IMR-90 (cell line): Measurements from ENCODE around the gene GMCL1. TPM values are rescaled to one million over a fixed set of nuclear protein-coding genes. Genes with fewer than 3 reads are reported as not detected.
"Not testable (repeated sequence)": the region's sequence is repeated elsewhere in the genome, so short reads cannot be mapped to it uniquely, and the experiment has no call there.

ENCODE experiments used
- ATAC-seq: fragments of 200-7000 bp; cut with Tn5 transposase; 2 replicates; pipeline ENCODE4 v1.9.1; 2020; ENCODE audit warnings: low read depth, mild to moderate bottlenecking, moderate library complexity
- BruUV-seq: library from RNA; stranded (reverse); fragments of 400-500 nt; replicated peaks from 2 replicates; lab custom pipeline; 2021; lab: Mats Ljungman, UMichigan
- CTCF ChIA-PET: fragments of 300-600 bp; formaldehyde crosslinking; extraction: SDS; loops from one replicate; lab custom pipeline; 2021; ENCODE audit warnings: antibody characterized with exemption; lab: Yijun Ruan, JAX
- POLR2A ChIA-PET: fragments of 300-600 bp; sonication (Branson Sonifier 250); formaldehyde crosslinking; loops from one replicate; lab custom pipeline; 2022; ENCODE audit warnings: antibody characterized with exemption; ENCODE audit not compliant: unreplicated experiment; lab: Charles Lee
- DNase-seq: peaks from one replicate; pipeline ENCODE4 v3.0.0; 2013
- H2AFZ ChIP-seq: replicated peaks from 2 replicates; pipeline ENCODE3; 2013; ENCODE audit warnings: low read length, mild to moderate bottlenecking; ENCODE audit not compliant: poor library complexity
- H2AK5ac ChIP-seq: 2 replicates; pipeline ENCODE4 v1.6.1; 2013; ENCODE audit warnings: low read depth, low read length, inconsistent platforms
- H2AK9ac ChIP-seq: replicated peaks from 2 replicates; pipeline ENCODE3; 2013; ENCODE audit warnings: mild to moderate bottlenecking, low read depth, low read length, moderate library complexity; ENCODE audit not compliant: poor library complexity
- H2BK120ac ChIP-seq: 2 replicates; pipeline ENCODE4 v1.6.1; 2013; ENCODE audit warnings: low read depth, low read length, inconsistent platforms
- H2BK15ac ChIP-seq: 3 replicates; pipeline ENCODE4 v1.6.1; 2013; ENCODE audit warnings: low read depth, low read length, inconsistent platforms
- H2BK20ac ChIP-seq: 2 replicates; pipeline ENCODE4 v1.6.1; 2013; ENCODE audit warnings: low read depth, mild to moderate bottlenecking, inconsistent platforms, low read length, moderate library complexity
- H2BK5ac ChIP-seq: 2 replicates; pipeline ENCODE4 v1.6.1; 2013; ENCODE audit warnings: mild to moderate bottlenecking, low read depth, low read length, inconsistent platforms; ENCODE audit not compliant: poor library complexity, severe bottlenecking
- H3K14ac ChIP-seq: replicated peaks from 2 replicates; pipeline ENCODE4 v1.6.1; 2013; ENCODE audit warnings: low read depth, low read length, inconsistent platforms
- H3K18ac ChIP-seq: 2 replicates; pipeline ENCODE4 v1.6.1; 2013; ENCODE audit warnings: low read depth, low read length, control low read depth
- H3K23ac ChIP-seq: 2 replicates; pipeline ENCODE4 v1.6.1; 2013; ENCODE audit warnings: low read depth, low read length, inconsistent platforms
- H3K27ac ChIP-seq: 2 replicates; pipeline ENCODE4 v1.5.1; 2013; ENCODE audit warnings: mild to moderate bottlenecking, control low read depth, low read length; ENCODE audit not compliant: insufficient read depth
- H3K27me3 ChIP-seq: 2 replicates; pipeline ENCODE4 v1.6.1; 2013; ENCODE audit warnings: low read length; ENCODE audit not compliant: control insufficient read depth, insufficient read depth
- H3K36me3 ChIP-seq: 2 replicates; pipeline ENCODE4 v1.6.1; 2013; ENCODE audit warnings: low read length, mixed read lengths; ENCODE audit not compliant: control insufficient read depth, insufficient read depth
- H3K4ac ChIP-seq: 2 replicates; pipeline ENCODE4 v1.6.1; 2013; ENCODE audit warnings: low read depth, low read length, inconsistent platforms
- H3K4me1 ChIP-seq: 2 replicates; pipeline ENCODE4 v1.6.1; 2013; ENCODE audit warnings: low read length, mixed read lengths; ENCODE audit not compliant: control insufficient read depth, insufficient read depth
- H3K4me2 ChIP-seq: 2 replicates; pipeline ENCODE4 v1.6.1; 2013; ENCODE audit warnings: low read depth, mild to moderate bottlenecking, control low read depth, low read length, moderate library complexity
- H3K4me3 ChIP-seq: 2 replicates; pipeline ENCODE4 v1.5.1; 2013; ENCODE audit warnings: low read depth, mild to moderate bottlenecking, control low read depth, low read length, moderate library complexity; ENCODE audit not compliant: insufficient read depth
- H3K56ac ChIP-seq: 2 replicates; pipeline ENCODE4 v1.6.1; 2013; ENCODE audit warnings: low read length, inconsistent platforms; ENCODE audit not compliant: insufficient read depth; ENCODE audit errors: extremely low read depth
- H3K79me1 ChIP-seq, 2 experiments: 2 replicates each; pipeline ENCODE4 v1.6.1; 2013; ENCODE audit warnings: low read length in 2 of 2, inconsistent platforms in 1 of 2, low read depth in 1 of 2
- H3K9ac ChIP-seq: 2 replicates; pipeline ENCODE4 v1.6.1; 2013; ENCODE audit warnings: low read depth, low read length, control low read depth
- H3K9me1 ChIP-seq: 2 replicates; pipeline ENCODE4 v1.6.1; 2013; ENCODE audit warnings: low read length, inconsistent platforms; ENCODE audit not compliant: insufficient read depth
- H3K9me3 ChIP-seq: 2 replicates; pipeline ENCODE4 v1.6.1; 2013; ENCODE audit warnings: low read length; ENCODE audit not compliant: control insufficient read depth, insufficient read depth
- H4K20me1 ChIP-seq: 2 replicates; pipeline ENCODE4 v1.6.1; 2013; ENCODE audit warnings: low read length, inconsistent platforms; ENCODE audit not compliant: insufficient read depth
- H4K5ac ChIP-seq: 2 replicates; pipeline ENCODE4 v1.6.1; 2013; ENCODE audit warnings: mild to moderate bottlenecking, low read depth, low read length, control low read depth
- H4K8ac ChIP-seq, 2 experiments: 2 replicates each; pipeline ENCODE4 v1.6.1; 2013; ENCODE audit warnings: low read depth in 2 of 2, low read length in 2 of 2, control low read depth in 1 of 2, inconsistent platforms in 1 of 2
- H4K91ac ChIP-seq: 2 replicates; pipeline ENCODE4 v1.6.1; 2013; ENCODE audit warnings: low read depth, low read length, inconsistent platforms; ENCODE audit not compliant: insufficient read depth
- CHD1 ChIP-seq: IDR thresholded peaks from 2 replicates; pipeline ENCODE4 v1.6.1; 2012; ENCODE audit warnings: low read depth, low read length, improper control_type of control experiment
- WGBS, 2 experiments: methylation state at CpG; one replicate each; pipeline versions ENCODE4 v1.1.5 to v1.1.7; 2013; ENCODE audit warnings: missing lambda C conversion rate in 2 of 2; ENCODE audit not compliant: insufficient read length in 1 of 2; ENCODE audit errors: extremely low coverage in 2 of 2; 5-methylcytosine and 5-hydroxymethylcytosine counted together
- dilution Hi-C: fragments of 300-500 bp; cut with HindIII; formaldehyde crosslinking; loops from one replicate; pipeline ENCODE4 v1.14.3; 2018; ENCODE audit warnings: low sequenced_read_pairs; ENCODE audit not compliant: unreplicated experiment
- in situ Hi-C: fragments of 300-500 bp; cut with MboI; formaldehyde crosslinking; loops from 3 replicates; pipeline ENCODE4 v1.14.3; 2019; ENCODE audit warnings: low sequenced_read_pairs, inconsistent platforms, mixed read lengths
- intact Hi-C: fragments of 100-400 bp; cut with micrococcal nuclease; formaldehyde crosslinking; loops from 2 replicates; pipeline ENCODE4 v1.10.0; 2022
- polyA plus RNA-seq, 3 experiments: library from polyadenylated mRNA; depleted of rRNA; stranded (reverse); fragments of >200 nt; gene quantifications; 2 replicates each; pipeline ENCODE4 v1.2.3, GENCODE V29; 2012; ENCODE audit warnings: low replicate concordance in 1 of 3
- total RNA-seq: library from RNA; depleted of rRNA; stranded (reverse); fragments of >200 nt; gene quantifications from 2 replicates; pipeline ENCODE4 v1.2.3, GENCODE V29; 2012
- TF ChIP-seq, protein P1 (sequence below): conservative IDR thresholded peaks from 2 replicates; pipeline ENCODE4 v1.5.1; 2012; ENCODE audit warnings: mild to moderate bottlenecking, low read depth, low read length, improper control_type of control experiment

Gene GMCL1
- total and polyA plus RNA-seq, 2 of the 4 experiments (the other 2 are of a cell fraction) = 2.8 to 3.4 TPM

DNA sequence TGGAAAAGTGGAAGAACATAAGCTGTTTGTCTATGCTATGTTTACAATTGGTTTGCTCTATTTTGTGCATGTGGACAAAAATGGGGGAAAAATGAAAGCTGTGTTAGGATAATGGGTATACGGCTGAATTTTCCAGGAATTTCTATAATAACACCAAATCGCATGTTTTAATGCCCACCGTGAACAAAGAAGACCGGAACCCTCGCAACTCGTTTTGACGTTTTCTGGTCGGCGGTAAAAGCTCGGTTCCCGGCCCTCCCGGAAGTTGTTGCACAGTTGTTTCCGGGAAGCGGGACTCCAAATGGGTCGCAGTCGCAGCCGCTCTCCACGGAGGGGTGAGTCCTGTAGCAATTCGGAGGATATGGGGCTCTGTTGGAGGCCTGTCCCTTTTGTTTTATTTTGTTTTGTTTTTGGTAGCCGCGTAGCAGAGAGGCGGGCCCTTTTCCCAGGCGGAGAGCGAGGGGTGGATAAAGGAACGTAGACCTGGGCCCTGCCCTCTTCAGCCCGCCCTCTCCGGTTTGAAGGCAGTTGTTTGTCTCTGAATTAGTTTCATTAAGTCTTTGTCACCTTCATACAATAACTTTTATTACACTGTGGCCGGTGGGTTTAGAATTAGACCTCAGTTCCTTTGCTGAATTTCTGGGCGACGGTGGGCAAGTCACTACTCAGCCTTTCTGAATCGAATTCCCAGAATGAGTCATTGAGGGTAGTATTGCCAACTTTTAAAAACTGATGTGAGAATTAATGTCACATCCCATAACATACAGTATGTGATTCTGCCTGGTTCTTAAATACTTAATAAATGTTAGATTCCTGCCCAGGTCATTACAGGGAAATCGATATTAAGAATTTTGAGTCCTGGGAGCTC is 64.5 kb downstream of the GMCL1 start, which contains the start of gene SNRNP27 (continued):
- TF ChIP-seq, protein P1, sequence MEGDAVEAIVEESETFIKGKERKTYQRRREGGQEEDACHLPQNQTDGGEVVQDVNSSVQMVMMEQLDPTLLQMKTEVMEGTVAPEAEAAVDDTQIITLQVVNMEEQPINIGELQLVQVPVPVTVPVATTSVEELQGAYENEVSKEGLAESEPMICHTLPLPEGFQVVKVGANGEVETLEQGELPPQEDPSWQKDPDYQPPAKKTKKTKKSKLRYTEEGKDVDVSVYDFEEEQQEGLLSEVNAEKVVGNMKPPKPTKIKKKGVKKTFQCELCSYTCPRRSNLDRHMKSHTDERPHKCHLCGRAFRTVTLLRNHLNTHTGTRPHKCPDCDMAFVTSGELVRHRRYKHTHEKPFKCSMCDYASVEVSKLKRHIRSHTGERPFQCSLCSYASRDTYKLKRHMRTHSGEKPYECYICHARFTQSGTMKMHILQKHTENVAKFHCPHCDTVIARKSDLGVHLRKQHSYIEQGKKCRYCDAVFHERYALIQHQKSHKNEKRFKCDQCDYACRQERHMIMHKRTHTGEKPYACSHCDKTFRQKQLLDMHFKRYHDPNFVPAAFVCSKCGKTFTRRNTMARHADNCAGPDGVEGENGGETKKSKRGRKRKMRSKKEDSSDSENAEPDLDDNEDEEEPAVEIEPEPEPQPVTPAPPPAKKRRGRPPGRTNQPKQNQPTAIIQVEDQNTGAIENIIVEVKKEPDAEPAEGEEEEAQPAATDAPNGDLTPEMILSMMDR = no peak
- TF ChIP-seq CHD1 = peak; percentile 91; the same call in 1 of the 2 replicates

DNA sequence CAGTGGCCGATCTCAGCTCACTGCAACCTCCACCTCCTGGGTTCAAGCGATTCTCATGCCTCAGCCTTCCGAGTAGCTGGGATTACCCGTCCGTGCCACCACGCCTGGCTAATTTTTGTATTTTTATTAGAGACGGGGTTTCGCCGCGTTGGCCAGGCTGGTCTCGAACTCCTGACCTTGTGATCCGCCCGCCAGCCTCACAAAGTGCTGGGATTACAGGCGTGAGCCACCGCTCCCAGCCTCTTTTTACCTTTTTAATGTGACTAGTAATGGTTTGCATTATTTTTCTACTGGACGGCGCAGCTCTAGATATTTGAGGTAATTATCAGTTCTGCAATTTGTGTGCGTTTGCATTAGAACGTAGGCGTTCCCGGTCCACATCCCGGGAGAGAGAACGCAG is 65.3 kb downstream of the GMCL1 start:
- WGBS, 2 experiments = 55% methylated on average over 8 of the region's 23 CpGs; no CpG with 5 or more reads in 1 of the 2 experiments
- CTCF ChIA-PET = not testable (repeated sequence)

More for the DNA sequence above, 65.3 kb downstream of the GMCL1 start:
- H3K56ac ChIP-seq = peak overlapping the region; percentile 89; the same call in 1 of the 2 replicates
- H3K4me3 ChIP-seq = peak overlapping the region; percentile 78
- H2BK120ac ChIP-seq, ATAC-seq, H4K20me1 ChIP-seq, H2BK20ac ChIP-seq, H2BK5ac ChIP-seq, H4K91ac ChIP-seq, DNase-seq, H3K27me3 ChIP-seq, H3K36me3 ChIP-seq, H2AFZ ChIP-seq, H3K9me1 ChIP-seq, intact Hi-C loops, H3K9me3 ChIP-seq, H3K4me1 ChIP-seq, BruUV-seq, H3K4ac ChIP-seq, H2BK15ac ChIP-seq, H4K5ac ChIP-seq, H3K18ac ChIP-seq, dilution Hi-C loops, in situ Hi-C loops: not testable (repeated sequence)
- H3K9ac ChIP-seq = peak overlapping the region; percentile 90
- peaks cover 14 to 33% of the 10 kb centered on the region in 2 experiments; a peak in 2 of 4 replicates for H3K79me1 ChIP-seq
- H4K8ac ChIP-seq = peak overlapping the region in 1 of 2 experiments; percentile 97; a peak in 1 of 4 replicates
- H3K27ac ChIP-seq = peak overlapping the region; percentile 39
- peak overlapping the region; percentile 31 for H2AK9ac ChIP-seq
- H3K14ac ChIP-seq = 0 out of 2 replicates have a peak overlapping the region, but pooled peaks have one; percentile 86
- H3K23ac ChIP-seq = 0 out of 2 replicates have a peak overlapping the region, but pooled peaks have one; percentile 72
- H2AK5ac ChIP-seq = 0 out of 2 replicates have a peak overlapping the region, but pooled peaks have one; percentile 20
- POLR2A ChIA-PET = interaction anchor here (1.3 kb wide), 1 partner anchor 19 kb away, joined by 7 read pairs; no protein-coding TSS in a partner anchor
- H3K4me2 ChIP-seq = peak overlapping the region; percentile 96
